SK-N-SH (cell line): ENCODE results near the gene ANKRD16.
"Not testable (repeated sequence)": the region's sequence is repeated elsewhere in the genome, so short reads cannot be mapped to it uniquely, and the experiment has no call there.

Experiments used
- CTCF ChIP-seq: fragments of 200-600 bp; sonication (generic); IDR thresholded peaks from 2 replicates; pipeline ENCODE4 v1.6.1; 2017; ENCODE audit warnings: antibody characterized with exemption, mild to moderate bottlenecking, moderate library complexity
- MAX ChIP-seq: IDR thresholded peaks from 2 replicates; pipeline ENCODE4 v1.4.0; 2012; ENCODE audit warnings: low read depth
- NFIC ChIP-seq: IDR thresholded peaks from 2 replicates; pipeline ENCODE4 v1.4.0; 2012; ENCODE audit warnings: borderline replicate concordance
- POLR2AphosphoS5 ChIP-seq: IDR thresholded peaks from 2 replicates; pipeline ENCODE4 v1.6.1; 2012; ENCODE audit warnings: low read depth, low read length
- RAD21 ChIP-seq: IDR thresholded peaks from 2 replicates; pipeline ENCODE4 v1.6.1; 2012; ENCODE audit warnings: mild to moderate bottlenecking, low read length
- SIN3A ChIP-seq: IDR thresholded peaks from 2 replicates; pipeline ENCODE4 v1.6.1; 2012; ENCODE audit warnings: low read depth, mild to moderate bottlenecking, low read length, moderate library complexity, borderline replicate concordance
- SMC3 ChIP-seq: IDR thresholded peaks from 2 replicates; pipeline ENCODE4 v1.6.1; 2012; ENCODE audit warnings: low read depth, low read length, improper control_type of control experiment
- TAF1 ChIP-seq: IDR thresholded peaks from 2 replicates; pipeline ENCODE4 v1.6.1; 2012; ENCODE audit warnings: low read depth, mild to moderate bottlenecking, low read length, moderate library complexity, borderline replicate concordance
- TCF12 ChIP-seq: IDR thresholded peaks from 2 replicates; pipeline ENCODE4 v1.4.0; 2012
- TF ChIP-seq, protein P1 (sequence below): fragments of 150-350 bp; IDR thresholded peaks from 2 replicates; pipeline ENCODE4 v1.6.1; 2016; ENCODE audit warnings: mild to moderate bottlenecking, low read depth, low read length

DNA sequence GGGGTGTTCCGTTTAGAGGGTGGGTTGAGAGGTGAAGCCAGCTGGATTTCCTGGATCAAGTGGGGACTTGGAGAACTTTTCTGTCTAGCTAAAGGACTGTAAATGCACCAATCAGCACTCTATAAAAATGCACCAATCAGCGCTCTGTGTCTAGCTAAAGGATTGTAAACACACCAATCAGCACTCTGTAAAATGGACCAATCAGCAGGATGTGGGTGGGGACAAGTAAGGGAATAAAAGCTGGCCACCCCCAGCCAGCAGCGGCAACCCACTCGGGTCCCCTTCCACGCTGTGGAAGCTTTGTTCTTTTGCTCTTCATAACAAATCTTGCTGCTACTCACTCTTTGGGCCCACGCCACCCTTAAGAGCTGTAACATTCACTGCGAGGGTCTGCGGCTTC lies 21.3 kb downstream of the ANKRD16 start:
- TF ChIP-seq SMC3, TAF1, CTCF, RAD21, TCF12, MAX, NFIC, SIN3A, POLR2AphosphoS5: not testable (repeated sequence)
- TF ChIP-seq, protein P1, sequence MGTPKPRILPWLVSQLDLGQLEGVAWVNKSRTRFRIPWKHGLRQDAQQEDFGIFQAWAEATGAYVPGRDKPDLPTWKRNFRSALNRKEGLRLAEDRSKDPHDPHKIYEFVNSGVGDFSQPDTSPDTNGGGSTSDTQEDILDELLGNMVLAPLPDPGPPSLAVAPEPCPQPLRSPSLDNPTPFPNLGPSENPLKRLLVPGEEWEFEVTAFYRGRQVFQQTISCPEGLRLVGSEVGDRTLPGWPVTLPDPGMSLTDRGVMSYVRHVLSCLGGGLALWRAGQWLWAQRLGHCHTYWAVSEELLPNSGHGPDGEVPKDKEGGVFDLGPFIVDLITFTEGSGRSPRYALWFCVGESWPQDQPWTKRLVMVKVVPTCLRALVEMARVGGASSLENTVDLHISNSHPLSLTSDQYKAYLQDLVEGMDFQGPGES, result not testable (repeated sequence)
